Measurements from ENCODE around the gene CLDN22.

Gene CLDN22

GRCh38 chr4:183320211-183321059 is at the start of gene CLDN22:
Gene CLDN22 (minus strand): TSS chr4:183320276. CDS start chr4:183320218, 58 bp downstream.
- DNase-seq = no peak

- no peak for DNase-seq
Measured at GRCh38 chr4:183369073-183369472, 49.0 kb upstream of the CLDN22 start.

GRCh38 chr4:183366206-183366835 is 46.2 kb upstream of the CLDN22 start:
- no peak for DNase-seq

- DNase-seq = no peak
Measured at GRCh38 chr4:183364025-183364424, 43.9 kb upstream of the CLDN22 start.

- peak; percentile 43 for DNase-seq
Measured at GRCh38 chr4:183362916-183363542, 43.0 kb upstream of the CLDN22 start.

- DNase-seq = no peak
Measured at GRCh38 chr4:183362036-183362435, 42.0 kb upstream of the CLDN22 start.

GRCh38 chr4:183360161-183360919 is 40.3 kb upstream of the CLDN22 start:
- peak; percentile 74 for DNase-seq

GRCh38 chr4:183358215-183358755 is 38.2 kb upstream of the CLDN22 start:
- DNase-seq = no peak

GRCh38 chr4:183356931-183357675 is 37.0 kb upstream of the CLDN22 start:
- no peak for DNase-seq

- no peak for DNase-seq
Measured at GRCh38 chr4:183356173-183356830, 36.2 kb upstream of the CLDN22 start.

GRCh38 chr4:183355405-183355804 is 35.3 kb upstream of the CLDN22 start:
- DNase-seq = peak; percentile 79

GRCh38 chr4:183354219-183354618 is 34.1 kb upstream of the CLDN22 start:
- no peak for DNase-seq

GRCh38 chr4:183353557-183353956 is 33.5 kb upstream of the CLDN22 start:
- no peak for DNase-seq

- DNase-seq = no peak
Measured at GRCh38 chr4:183352546-183352945, 32.5 kb upstream of the CLDN22 start.

GRCh38 chr4:183350317-183351071 is 30.4 kb upstream of the CLDN22 start:
- DNase-seq = peak; percentile 39

- DNase-seq = peak; percentile 83
Measured at GRCh38 chr4:183349673-183350072, 29.6 kb upstream of the CLDN22 start.

- peak; percentile 99 for DNase-seq
Measured at GRCh38 chr4:183348706-183349659, 28.9 kb upstream of the CLDN22 start.

GRCh38 chr4:183348136-183348535 is 28.1 kb upstream of the CLDN22 start:
- DNase-seq = no peak

- DNase-seq = peak; percentile 62
Measured at GRCh38 chr4:183347566-183347965, 27.5 kb upstream of the CLDN22 start.

Measured in EL (cell line).